SK-N-SH treated with all-trans-retinoic acid at 6 μM for 48 hours (cell line): ENCODE results near the gene LRP8.

ENCODE experiments used
- ATAC-seq: fragments of 200-7000 bp; cut with Tn5 transposase; 3 replicates; pipeline ENCODE4 v1.9.1; 2020; ENCODE audit warnings: mild to moderate bottlenecking, moderate library complexity
- ARNTL ChIP-seq: fragments of 450-650 bp; formaldehyde crosslinking; IDR thresholded peaks from 2 replicates; pipeline ENCODE4 v1.5.0; 2020; ENCODE audit warnings: low read depth, mild to moderate bottlenecking, moderate library complexity, borderline replicate concordance
- BACH2 ChIP-seq: fragments of 250-450 bp; sonication (Bioruptor Pico); IDR thresholded peaks from 2 replicates; pipeline ENCODE4 v1.9.0; 2021; ENCODE audit warnings: mild to moderate bottlenecking, borderline replicate concordance
- ESRRG ChIP-seq: fragments of 250-450 bp; sonication (Bioruptor Pico); IDR thresholded peaks from 2 replicates; pipeline ENCODE4 v1.6.1; 2021; ENCODE audit warnings: mild to moderate bottlenecking
- GLIS3 ChIP-seq: fragments of 250-450 bp; sonication (Bioruptor Pico); IDR thresholded peaks from 2 replicates; pipeline ENCODE4 v1.5.0; 2020; ENCODE audit warnings: mild to moderate bottlenecking, moderate library complexity
- ISL1 ChIP-seq: fragments of 250-450 bp; sonication (Bioruptor Pico); IDR thresholded peaks from 2 replicates; pipeline ENCODE4 v2.1.2; 2022; ENCODE audit warnings: mild to moderate bottlenecking, moderate library complexity
- OSR1 ChIP-seq: fragments of 250-450 bp; sonication (Bioruptor Pico); IDR thresholded peaks from 2 replicates; pipeline ENCODE4 v1.8.0; 2022; ENCODE audit warnings: moderate library complexity, mild to moderate bottlenecking, inconsistent platforms
- PPARA ChIP-seq: fragments of 250-450 bp; sonication (Bioruptor Pico); IDR thresholded peaks from 2 replicates; pipeline ENCODE4 v1.5.0; 2020; ENCODE audit warnings: mild to moderate bottlenecking, borderline replicate concordance
- RARB ChIP-seq: fragments of 250-450 bp; sonication (Bioruptor Pico); IDR thresholded peaks from 2 replicates; pipeline ENCODE4 v1.8.0; 2021; ENCODE audit warnings: mild to moderate bottlenecking, moderate library complexity
- SNAI2 ChIP-seq: fragments of 250-450 bp; sonication (Bioruptor Pico); IDR thresholded peaks from 2 replicates; pipeline ENCODE4 v1.5.0; 2020; ENCODE audit warnings: mild to moderate bottlenecking, moderate library complexity
- TCF4 ChIP-seq: fragments of 250-450 bp; sonication (Bioruptor Pico); IDR thresholded peaks from 2 replicates; pipeline ENCODE4 v1.8.0; 2021; ENCODE audit warnings: mild to moderate bottlenecking, moderate library complexity, borderline replicate concordance
- TOX ChIP-seq: fragments of 250-450 bp; sonication (Bioruptor Pico); IDR thresholded peaks from 2 replicates; pipeline ENCODE4 v1.8.0; 2021; ENCODE audit warnings: mild to moderate bottlenecking, moderate library complexity, borderline replicate concordance
- ZC3H10 ChIP-seq: fragments of 250-450 bp; sonication (Bioruptor Pico); IDR thresholded peaks from 2 replicates; pipeline ENCODE4 v1.5.1; 2021; ENCODE audit warnings: mild to moderate bottlenecking, moderate library complexity
- ZFP3 ChIP-seq: fragments of 250-450 bp; sonication (Bioruptor Pico); IDR thresholded peaks from 2 replicates; pipeline ENCODE4 v1.5.0; 2020; ENCODE audit warnings: mild to moderate bottlenecking, moderate library complexity
- ZFP30 ChIP-seq: fragments of 450-650 bp; formaldehyde crosslinking; IDR thresholded peaks from 2 replicates; pipeline ENCODE4 v1.5.0; 2022; ENCODE audit warnings: mild to moderate bottlenecking, moderate library complexity
- ZNF70 ChIP-seq: fragments of 450-650 bp; formaldehyde crosslinking; IDR thresholded peaks from 2 replicates; pipeline ENCODE4 v1.5.0; 2020; ENCODE audit warnings: mild to moderate bottlenecking, moderate library complexity
- ZNF8 ChIP-seq: fragments of 450-650 bp; formaldehyde crosslinking; IDR thresholded peaks from 2 replicates; pipeline ENCODE4 v1.5.0; 2020; ENCODE audit warnings: mild to moderate bottlenecking, moderate library complexity
- TF ChIP-seq, protein P1 (sequence below): fragments of 250-450 bp; sonication (Bioruptor Pico); IDR thresholded peaks from 2 replicates; pipeline ENCODE4 v1.8.0; 2020; ENCODE audit warnings: mild to moderate bottlenecking, moderate library complexity, borderline replicate concordance
- TF ChIP-seq, protein P2 (sequence below): fragments of 250-450 bp; sonication (Bioruptor Pico); IDR thresholded peaks from 2 replicates; pipeline ENCODE4 v1.8.0; 2021; ENCODE audit warnings: low read depth, mild to moderate bottlenecking, moderate library complexity, borderline replicate concordance
- TF ChIP-seq, protein P3 (sequence below): fragments of 250-450 bp; sonication (Bioruptor Pico); IDR thresholded peaks from 2 replicates; pipeline ENCODE4 v1.5.1; 2021; ENCODE audit warnings: mild to moderate bottlenecking, moderate library complexity
- TF ChIP-seq, protein P4 (sequence below): fragments of 250-450 bp; sonication (Bioruptor Pico); IDR thresholded peaks from 2 replicates; pipeline ENCODE4 v1.5.0; 2020; ENCODE audit warnings: mild to moderate bottlenecking, moderate library complexity

The LRP8 gene

DNA sequence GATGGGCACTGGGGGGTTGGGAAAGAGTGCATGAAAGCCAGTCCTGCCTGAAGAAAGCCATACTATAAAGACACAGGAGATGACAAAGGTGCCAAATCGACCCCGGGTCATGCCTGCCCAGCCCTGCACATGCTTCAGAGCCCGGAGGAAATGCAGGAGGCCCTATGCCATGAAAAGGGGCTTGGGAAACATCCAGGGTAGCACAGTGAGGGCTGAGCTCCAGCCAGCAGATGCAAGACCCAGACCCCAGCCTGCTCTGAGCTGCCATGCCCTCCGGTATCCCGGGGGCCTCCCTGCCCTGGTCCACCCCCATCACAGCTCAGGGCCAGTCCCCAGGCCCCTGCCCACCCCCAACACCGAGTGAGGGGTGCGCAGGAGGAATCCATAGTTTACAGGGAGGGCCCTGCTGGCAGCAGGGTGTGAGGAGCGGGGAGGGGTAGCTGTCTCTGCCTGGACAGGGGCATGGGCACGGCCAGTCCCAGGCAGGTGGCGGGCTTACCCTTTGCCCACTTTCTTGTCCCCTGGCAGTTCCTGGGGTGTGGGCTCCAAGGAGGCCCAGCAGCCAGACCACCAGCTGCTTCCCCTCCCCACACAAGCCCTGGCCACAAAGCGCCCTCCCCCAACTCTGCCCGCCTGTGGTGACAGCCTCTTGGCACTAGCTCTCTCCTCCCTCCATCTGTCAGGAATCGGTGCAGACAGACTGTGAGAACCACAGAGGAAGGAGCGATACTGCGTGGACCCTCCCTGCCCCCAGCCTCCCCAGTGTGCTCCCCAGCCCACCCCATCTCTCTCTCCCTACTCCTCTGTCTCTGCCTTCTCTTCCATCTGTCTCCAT lies 16.8 kb downstream of the LRP8 start:
- TF ChIP-seq, protein P1, sequence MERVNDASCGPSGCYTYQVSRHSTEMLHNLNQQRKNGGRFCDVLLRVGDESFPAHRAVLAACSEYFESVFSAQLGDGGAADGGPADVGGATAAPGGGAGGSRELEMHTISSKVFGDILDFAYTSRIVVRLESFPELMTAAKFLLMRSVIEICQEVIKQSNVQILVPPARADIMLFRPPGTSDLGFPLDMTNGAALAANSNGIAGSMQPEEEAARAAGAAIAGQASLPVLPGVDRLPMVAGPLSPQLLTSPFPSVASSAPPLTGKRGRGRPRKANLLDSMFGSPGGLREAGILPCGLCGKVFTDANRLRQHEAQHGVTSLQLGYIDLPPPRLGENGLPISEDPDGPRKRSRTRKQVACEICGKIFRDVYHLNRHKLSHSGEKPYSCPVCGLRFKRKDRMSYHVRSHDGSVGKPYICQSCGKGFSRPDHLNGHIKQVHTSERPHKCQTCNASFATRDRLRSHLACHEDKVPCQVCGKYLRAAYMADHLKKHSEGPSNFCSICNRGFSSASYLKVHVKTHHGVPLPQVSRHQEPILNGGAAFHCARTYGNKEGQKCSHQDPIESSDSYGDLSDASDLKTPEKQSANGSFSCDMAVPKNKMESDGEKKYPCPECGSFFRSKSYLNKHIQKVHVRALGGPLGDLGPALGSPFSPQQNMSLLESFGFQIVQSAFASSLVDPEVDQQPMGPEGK (CRISPR knock-in tag) = no peak
- no peak for TF ChIP-seq ZFP30
- no peak for TF ChIP-seq TCF4 (CRISPR knock-in tag)
- ATAC-seq = no peak

DNA sequence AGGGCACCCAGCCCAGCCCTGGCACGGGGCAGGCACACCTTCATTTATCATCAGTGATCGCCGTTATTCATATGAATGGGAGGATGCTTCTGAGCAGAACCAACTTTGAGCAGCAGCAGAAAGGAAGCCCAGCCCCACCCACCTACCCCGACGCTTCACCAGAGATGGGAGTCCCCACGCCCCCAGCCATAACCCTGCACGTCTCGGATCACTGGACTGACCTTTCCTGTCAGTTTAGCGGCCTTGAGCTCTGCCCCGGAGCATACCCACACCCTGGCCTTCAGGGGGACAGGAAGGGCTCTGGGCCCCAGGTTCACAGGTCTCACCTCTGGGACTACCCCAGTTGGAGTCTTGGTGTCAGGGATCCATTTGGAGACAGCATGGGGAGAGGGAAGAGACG lies 18.1 kb downstream of the LRP8 start:
- no peak for TF ChIP-seq ISL1 (CRISPR knock-in tag)
- TF ChIP-seq ZNF8 (CRISPR knock-in tag) = no peak
- TF ChIP-seq ESRRG (CRISPR knock-in tag) = no peak
- TF ChIP-seq ARNTL (CRISPR knock-in tag) = no peak
- no peak for TF ChIP-seq ZC3H10 (CRISPR knock-in tag)
- TF ChIP-seq, protein P2, sequence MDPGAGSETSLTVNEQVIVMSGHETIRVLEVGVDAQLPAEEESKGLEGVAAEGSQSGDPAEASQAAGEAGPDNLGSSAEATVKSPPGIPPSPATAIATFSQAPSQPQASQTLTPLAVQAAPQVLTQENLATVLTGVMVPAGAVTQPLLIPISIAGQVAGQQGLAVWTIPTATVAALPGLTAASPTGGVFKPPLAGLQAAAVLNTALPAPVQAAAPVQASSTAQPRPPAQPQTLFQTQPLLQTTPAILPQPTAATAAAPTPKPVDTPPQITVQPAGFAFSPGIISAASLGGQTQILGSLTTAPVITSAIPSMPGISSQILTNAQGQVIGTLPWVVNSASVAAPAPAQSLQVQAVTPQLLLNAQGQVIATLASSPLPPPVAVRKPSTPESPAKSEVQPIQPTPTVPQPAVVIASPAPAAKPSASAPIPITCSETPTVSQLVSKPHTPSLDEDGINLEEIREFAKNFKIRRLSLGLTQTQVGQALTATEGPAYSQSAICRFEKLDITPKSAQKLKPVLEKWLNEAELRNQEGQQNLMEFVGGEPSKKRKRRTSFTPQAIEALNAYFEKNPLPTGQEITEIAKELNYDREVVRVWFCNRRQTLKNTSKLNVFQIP (CRISPR knock-in tag) = no peak
- no peak for TF ChIP-seq TCF4 (CRISPR knock-in tag)
- no peak for ATAC-seq

DNA sequence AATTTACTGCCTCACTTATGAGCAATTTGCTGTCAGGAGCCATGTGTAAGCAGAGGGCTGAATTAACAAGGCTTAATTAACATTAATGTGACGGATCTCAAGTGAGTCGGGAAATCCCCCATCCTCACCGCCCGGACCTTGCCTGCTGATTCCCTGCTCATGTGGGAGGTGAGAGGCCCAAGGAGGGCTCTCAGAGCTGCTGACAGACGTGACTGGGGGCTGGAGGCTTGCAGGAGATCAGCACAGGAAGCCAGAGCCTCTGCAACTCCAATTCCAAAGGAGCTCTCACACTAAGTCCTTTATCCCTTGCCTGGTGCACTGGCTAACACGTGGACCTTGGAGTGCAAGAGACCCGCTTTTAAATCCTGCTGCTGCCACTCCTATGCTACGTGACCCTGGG lies 19.4 kb downstream of the LRP8 start:
- no peak for ATAC-seq
- no peak for TF ChIP-seq PPARA (CRISPR knock-in tag)
- TF ChIP-seq, protein P1 (CRISPR knock-in tag) = no peak
- TF ChIP-seq TCF4 (CRISPR knock-in tag) = no peak
- TF ChIP-seq ZFP3 (CRISPR knock-in tag) = no peak
- no peak for TF ChIP-seq GLIS3 (CRISPR knock-in tag)
- no peak for TF ChIP-seq ZNF8 (CRISPR knock-in tag)
- no peak for TF ChIP-seq ZC3H10 (CRISPR knock-in tag)
- TF ChIP-seq TOX = no peak
- no peak for TF ChIP-seq BACH2 (CRISPR knock-in tag)
- TF ChIP-seq OSR1 (CRISPR knock-in tag) = no peak
- TF ChIP-seq, protein P3, sequence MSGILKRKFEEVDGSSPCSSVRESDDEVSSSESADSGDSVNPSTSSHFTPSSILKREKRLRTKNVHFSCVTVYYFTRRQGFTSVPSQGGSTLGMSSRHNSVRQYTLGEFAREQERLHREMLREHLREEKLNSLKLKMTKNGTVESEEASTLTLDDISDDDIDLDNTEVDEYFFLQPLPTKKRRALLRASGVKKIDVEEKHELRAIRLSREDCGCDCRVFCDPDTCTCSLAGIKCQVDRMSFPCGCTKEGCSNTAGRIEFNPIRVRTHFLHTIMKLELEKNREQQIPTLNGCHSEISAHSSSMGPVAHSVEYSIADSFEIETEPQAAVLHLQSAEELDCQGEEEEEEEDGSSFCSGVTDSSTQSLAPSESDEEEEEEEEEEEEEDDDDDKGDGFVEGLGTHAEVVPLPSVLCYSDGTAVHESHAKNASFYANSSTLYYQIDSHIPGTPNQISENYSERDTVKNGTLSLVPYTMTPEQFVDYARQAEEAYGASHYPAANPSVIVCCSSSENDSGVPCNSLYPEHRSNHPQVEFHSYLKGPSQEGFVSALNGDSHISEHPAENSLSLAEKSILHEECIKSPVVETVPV (CRISPR knock-in tag) = no peak
- TF ChIP-seq ZNF70 (CRISPR knock-in tag) = no peak
- TF ChIP-seq SNAI2 = no peak
- TF ChIP-seq ARNTL (CRISPR knock-in tag) = no peak

DNA sequence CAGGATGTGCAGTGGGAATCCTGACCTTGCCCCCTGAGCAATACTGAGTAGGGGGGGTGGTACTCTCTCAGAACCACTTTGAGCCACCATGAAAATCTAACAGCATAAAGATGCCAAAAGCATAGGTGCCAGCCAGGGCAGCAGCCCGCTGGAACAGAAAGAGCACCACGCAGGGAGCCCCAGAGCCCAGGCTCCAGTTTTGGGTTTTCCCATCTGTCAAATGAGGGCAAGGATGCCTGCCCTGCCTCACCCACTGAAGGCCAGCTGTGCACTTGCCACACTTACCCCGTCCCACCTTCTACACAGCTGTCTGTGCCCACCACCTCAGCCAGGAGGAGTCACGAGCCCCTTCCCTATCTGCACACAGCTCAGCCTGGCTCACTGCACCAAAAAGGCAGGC lies 20.8 kb downstream of the LRP8 start:
- no peak for ATAC-seq
- no peak for TF ChIP-seq TOX
- TF ChIP-seq TCF4 (CRISPR knock-in tag) = no peak
- no peak for TF ChIP-seq ARNTL (CRISPR knock-in tag)
- TF ChIP-seq ESRRG (CRISPR knock-in tag) = no peak
- TF ChIP-seq, protein P3 (CRISPR knock-in tag) = no peak
- TF ChIP-seq SNAI2 = no peak
- TF ChIP-seq PPARA (CRISPR knock-in tag) = no peak
- no peak for TF ChIP-seq RARB (CRISPR knock-in tag)
- TF ChIP-seq ZFP3 (CRISPR knock-in tag) = no peak
- no peak for TF ChIP-seq ISL1 (CRISPR knock-in tag)
- TF ChIP-seq BACH2 (CRISPR knock-in tag) = no peak
- no peak for TF ChIP-seq GLIS3 (CRISPR knock-in tag)
- TF ChIP-seq, protein P2 (CRISPR knock-in tag) = no peak
- TF ChIP-seq OSR1 (CRISPR knock-in tag) = no peak
- no peak for TF ChIP-seq ZFP30
- TF ChIP-seq ZNF8 (CRISPR knock-in tag) = no peak
- TF ChIP-seq, protein P4, sequence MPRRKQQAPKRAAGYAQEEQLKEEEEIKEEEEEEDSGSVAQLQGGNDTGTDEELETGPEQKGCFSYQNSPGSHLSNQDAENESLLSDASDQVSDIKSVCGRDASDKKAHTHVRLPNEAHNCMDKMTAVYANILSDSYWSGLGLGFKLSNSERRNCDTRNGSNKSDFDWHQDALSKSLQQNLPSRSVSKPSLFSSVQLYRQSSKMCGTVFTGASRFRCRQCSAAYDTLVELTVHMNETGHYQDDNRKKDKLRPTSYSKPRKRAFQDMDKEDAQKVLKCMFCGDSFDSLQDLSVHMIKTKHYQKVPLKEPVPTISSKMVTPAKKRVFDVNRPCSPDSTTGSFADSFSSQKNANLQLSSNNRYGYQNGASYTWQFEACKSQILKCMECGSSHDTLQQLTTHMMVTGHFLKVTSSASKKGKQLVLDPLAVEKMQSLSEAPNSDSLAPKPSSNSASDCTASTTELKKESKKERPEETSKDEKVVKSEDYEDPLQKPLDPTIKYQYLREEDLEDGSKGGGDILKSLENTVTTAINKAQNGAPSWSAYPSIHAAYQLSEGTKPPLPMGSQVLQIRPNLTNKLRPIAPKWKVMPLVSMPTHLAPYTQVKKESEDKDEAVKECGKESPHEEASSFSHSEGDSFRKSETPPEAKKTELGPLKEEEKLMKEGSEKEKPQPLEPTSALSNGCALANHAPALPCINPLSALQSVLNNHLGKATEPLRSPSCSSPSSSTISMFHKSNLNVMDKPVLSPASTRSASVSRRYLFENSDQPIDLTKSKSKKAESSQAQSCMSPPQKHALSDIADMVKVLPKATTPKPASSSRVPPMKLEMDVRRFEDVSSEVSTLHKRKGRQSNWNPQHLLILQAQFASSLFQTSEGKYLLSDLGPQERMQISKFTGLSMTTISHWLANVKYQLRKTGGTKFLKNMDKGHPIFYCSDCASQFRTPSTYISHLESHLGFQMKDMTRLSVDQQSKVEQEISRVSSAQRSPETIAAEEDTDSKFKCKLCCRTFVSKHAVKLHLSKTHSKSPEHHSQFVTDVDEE (CRISPR knock-in tag) = no peak
